ENCODE measurements around the gene ANO3.

Gene ANO3

DNA sequence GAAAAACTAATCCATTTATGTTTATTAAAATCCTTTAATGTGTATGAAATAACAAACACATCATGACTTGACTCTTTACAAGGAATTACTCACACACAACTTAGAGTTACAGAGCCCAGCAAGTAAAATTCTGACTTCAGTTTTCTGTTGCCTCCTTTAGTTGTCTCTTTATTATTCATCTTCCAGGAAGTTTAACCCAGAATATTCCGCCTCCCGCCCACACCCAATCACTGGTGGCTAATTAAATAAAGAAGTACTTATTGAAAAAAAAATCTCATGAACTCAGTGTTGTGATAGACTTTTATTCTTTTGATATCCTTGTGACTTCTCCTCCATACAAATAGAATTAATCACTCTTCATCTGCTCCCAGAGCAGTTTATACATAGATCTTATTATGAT lies 178.2 kb downstream of the ANO3 start:
- no peak for DNase-seq

DNA sequence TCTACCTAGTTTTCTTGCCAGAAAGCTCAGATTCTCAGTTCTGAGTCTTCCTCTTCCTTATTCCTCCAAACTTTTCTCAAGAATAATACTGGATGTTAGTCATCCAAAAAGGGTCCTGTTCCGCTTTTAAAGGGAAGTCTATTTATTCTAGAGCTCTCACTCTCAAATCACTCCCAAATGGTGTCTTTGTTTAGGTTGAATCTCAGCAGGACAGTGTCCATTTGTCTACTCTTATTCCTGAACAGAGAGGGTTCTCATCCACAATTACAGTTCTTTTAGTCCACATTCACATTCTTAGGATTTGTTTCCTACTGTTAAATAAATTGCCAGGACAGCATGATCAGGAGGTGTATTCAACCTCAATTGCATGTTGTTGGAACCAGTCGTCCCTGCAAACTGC lies 178.8 kb downstream of the ANO3 start:
- DNase-seq: no peak

DNA sequence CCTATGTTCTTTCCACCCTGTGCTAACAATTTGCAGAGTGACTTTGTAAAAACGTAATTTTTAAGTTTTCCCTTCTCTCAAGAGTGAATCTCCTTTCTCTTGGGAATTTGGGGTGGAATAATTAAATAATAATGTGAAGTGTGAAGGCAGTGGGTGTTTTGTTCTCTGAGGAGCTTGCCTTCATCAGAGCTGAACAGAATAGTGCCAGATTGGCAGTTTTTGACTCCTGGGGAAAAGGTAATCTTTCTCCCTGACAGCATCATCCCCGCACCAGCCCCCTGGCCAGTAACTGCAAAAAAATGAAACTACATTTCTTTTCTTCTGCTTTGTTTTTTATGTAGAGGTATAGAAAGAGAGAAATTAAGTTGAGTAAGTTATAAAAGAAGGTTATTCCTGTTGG lies 180.3 kb downstream of the ANO3 start:
- no peak for DNase-seq

DNA sequence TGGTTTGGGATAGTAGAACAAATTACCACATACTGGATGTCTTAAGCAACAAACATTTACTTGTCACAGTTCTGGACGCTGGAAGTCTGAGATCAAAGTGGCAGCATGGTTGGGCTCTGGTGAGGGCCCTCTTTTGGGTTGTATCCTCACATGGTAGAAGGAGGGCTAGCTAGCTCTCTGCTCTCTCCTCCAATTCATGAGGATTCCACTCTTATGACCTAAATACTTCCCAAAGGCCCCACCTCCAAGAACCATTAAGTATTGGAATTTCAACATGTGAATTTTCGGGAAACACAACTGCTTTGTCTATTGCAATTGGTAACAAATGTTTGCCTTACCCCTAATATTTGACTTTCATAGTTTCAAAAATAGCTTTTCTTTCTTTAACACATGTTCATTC lies 187.5 kb downstream of the ANO3 start:
- no peak for DNase-seq

DNA sequence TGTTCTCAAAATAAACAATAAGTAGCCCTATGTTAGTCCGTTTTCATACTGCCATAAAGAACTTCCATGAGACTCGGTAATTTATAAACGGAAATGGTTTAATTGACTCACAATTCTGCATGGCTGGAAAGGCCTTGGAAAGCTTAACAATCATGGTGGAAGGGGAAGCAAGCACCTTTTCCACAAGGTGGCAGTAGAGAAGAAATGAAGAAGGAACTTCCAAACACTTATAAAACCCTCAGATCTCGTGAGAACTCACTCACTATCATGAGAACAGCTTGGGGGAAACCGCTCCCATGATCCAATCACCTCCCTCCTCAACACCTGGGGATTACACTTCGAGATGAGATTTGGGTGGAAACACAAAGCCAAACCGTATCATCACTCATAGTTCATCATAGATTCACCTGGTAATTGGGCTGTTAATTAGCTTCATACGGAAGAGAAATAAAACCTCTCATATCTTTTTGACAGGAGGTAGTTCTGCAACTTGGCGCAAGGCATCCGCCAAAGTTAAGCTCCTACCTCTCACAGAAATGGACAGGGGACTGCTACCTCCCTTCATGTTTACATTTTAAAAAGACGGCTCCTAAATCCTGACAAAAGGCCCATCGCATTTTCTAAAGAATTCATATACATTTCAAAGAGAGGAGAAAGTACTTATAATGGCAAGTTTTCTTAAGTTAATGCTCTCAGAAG lies 191.1 kb downstream of the ANO3 start:
- no peak for DNase-seq

DNA sequence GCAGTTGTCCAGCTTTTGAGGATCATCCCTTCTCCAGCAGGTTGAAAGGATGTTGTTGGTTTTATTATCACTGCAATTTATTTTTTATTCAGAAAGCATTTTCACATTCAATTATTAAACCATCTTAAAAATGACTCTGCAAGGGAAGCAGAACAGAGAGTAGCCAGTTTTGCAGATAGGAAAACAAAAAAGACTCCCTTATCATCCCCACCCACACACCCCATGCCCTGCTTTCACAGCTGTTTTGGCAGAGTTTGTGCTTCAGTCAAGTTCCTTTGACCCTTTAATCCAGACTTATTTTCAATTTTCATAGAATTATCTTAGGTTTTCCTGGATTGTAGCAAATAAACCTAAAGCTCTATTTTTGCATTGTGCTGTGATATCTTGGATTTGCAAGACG lies 195.8 kb downstream of the ANO3 start:
- DNase-seq: no peak

DNA sequence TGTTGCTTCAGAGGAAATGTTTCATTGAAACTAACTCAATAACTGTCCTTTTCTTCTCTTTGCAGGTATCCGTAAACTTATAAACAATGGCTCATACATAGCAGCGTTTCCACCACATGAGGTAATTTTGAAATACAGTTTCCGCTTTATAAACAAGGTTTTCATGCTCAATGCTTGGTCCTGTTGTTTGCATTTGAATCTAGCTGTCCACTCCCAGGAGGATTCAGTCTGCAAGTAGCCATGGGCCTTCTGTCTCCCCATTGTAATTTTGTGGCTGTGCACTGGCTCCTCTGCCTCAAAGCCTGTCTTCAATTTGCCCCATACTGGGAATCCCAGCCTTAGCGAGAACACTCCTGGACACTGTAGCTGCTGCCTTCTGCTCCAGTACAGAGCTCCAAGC lies 205.4 kb downstream of the ANO3 start:
- no peak for DNase-seq

DNA sequence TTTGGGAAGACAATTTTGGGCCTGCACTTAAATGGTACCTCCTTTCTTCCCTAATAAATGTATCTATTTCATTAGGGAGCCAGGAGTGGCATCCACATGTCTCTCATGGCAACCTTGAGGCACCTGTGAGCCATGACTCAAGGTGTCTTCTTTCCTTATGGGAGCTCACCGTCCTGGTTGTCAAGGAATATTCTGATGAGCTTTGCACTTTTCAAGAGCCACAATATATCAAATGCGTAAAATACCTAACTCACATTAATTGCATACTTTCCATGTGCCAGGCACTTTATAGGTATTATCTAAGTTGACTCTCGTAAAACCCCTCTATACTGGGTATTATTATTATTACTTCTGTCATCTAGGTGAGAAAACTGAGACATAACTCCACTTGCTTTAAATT lies 207.6 kb downstream of the ANO3 start:
- DNase-seq: no peak

DNA sequence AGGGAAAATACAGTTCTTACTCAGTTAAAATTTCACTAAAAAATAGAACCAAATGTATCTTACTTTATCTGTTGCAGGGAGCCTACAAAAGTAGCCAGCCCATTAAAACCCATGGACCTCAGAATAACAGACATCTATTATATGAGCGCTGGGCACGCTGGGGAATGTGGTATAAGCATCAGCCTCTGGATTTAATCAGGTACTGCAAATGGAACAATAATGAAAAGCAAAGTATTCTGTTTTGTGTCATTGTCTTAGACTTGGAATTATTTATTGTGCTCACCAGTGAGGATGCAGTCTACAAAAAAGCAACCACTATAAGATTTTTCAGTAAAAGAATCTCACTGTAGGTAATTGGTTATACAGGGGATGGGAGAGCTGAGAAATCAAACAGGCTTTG lies 209.9 kb downstream of the ANO3 start:
- DNase-seq: no peak

DNA sequence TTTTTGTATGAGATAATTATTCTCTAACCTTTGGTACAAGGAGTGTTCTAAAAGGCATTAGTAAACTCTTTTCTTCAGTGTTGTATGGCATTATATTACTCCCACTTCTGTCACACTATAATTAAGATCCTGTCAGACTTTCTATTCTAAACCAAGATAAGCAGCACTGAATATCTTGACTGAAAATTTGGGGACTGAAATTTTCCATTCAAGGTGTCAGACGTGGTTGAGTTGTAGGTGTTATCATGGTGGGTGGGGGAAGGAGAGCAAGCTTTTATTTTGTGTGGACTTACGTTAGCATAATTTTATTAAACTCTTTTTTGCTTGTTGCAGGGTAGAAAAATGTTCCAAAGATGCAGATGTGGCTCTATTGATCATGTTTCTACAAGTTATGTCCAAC lies 217.2 kb downstream of the ANO3 start:
- DNase-seq: no peak

DNA sequence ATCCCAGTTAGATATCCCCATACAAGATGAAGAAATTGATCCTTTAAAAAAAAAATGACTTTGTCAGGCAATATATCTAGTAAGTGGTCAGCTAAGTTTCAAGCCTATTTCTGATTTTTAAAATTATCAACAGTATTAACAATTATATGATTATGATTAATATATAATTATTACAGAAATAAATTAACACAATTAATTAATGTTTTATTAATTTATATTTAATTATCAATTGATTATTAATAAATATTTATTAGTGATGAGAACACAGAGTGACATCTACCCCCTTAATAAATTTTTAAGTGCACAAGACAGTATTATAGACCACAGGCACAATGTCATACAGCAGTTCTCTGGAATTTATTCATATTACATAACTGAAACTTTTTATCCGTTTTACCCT lies 218.1 kb downstream of the ANO3 start:
- no peak for DNase-seq

DNA sequence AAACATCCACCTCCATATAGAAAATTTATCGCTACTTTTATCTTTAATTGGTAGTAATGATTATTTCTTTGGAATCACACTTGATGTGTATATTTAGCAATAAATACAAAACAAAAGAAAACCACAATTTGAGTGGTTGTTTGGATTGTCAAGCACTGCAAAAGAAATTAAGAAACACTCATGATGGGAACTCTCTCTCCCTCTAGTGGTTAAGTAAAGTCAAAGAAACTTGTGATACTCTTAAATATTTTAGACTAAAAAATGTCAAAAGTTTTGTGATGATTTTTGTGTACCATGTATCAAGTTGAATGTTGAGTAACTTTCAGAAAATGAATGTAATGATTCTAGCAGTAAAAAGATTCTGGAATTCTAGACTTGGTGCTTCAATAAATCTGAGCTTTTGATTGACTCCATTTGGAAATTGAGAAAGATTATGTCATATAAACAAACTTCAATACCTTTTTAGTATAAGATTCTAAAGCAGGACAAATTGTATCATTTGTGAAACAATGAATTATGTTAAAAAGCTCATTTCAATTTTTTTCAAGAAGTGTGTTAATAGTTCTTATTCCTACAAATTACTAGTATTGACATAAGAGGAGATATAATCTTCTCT lies 219.4 kb downstream of the ANO3 start:
- DNase-seq: no peak

DNA sequence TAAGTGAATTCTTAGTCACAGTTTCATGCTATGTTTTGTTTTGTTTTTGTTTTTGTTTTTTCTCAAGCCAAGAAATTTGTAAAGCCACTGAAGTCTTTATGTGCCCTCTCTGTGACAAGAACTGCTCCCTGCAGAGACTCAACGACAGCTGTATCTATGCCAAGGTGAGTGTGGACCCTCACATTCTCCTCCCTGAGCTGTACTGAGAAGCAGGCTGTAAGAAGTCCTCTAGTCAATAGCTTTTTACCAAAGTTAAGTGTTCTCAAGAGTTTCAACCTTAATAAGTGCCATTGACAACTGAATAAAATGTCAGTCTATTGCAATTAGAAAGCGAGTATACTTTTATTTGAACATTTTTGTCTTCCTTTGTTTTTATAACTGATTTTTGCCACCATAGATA lies 221.3 kb downstream of the ANO3 start:
- DNase-seq: no peak

DNA sequence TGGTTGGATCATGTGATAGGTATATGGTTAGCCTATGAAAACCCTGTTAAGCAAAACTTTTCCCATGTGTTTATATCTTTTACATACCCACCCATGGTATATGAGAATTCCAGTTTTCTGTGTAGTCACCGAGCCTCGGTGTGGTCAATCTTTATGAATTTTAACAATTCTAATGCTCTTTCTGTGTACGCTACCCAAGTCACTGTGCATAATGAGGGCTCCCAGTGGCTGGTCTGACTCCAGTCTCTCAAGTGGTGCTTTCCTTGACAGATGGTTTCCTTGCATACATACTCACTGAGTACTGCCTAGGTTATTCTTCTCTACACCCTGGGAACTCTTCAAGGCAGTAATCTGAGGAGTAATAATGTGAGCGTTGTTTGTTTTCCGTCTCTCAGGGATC lies 222.5 kb downstream of the ANO3 start:
- DNase-seq: no peak

DNA sequence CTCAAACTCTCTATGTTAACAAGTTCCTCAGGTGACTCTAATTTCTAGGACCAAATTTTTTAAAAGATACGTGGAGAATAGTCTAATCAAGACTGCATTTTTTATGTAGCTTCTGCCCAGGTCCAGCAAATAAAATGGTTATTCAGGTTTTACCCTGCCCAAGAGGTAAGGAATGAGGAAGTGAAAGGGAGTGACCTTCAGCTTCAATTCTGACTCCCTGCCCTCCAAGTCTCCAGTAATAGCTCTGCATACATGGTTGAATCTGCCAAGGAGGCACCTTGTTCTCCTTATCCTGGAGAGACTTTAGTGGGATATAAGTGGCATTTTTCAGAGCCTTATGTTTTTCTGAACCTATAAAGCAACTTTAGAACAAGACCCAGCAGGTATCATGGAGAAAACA lies 224.7 kb downstream of the ANO3 start:
- DNase-seq: no peak

DNA sequence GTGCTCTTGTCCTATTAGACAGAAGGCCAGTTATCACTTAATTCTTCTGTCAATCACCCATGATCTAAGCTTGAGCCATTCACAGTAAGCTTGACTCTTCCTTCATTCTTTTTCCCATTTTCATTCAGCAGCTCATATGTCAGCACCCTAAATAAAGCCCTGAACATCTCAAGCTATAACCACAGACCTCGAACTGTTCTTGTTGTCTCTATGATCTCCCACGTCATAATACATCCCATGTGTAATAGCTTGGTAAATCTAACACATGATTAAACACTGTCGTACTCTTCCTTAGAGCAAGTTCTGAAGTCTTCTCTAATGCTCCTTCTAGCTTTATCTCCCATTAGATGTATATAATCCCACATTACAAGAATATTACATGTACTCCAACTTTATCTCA lies 225.7 kb downstream of the ANO3 start:
- no peak for DNase-seq

DNA sequence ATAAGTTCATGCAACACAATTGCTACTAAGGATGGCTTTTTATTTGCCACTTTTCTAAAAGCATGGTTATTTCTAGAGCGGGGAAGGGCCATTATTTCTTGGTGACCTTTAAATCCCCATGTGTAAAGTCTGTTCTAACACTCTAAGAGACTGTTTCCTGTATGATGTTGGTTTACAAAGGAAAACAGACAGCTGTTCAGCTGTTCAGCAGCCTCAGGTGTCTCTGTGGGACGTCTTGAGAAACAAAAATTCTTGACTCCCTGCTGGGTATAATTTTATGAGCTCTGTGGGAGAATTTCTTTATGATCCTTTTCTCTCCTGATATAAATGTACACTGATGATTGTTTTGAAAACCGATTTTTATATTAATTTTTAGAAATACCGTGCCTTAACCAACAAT lies 226.3 kb downstream of the ANO3 start:
- no peak for DNase-seq

DNA sequence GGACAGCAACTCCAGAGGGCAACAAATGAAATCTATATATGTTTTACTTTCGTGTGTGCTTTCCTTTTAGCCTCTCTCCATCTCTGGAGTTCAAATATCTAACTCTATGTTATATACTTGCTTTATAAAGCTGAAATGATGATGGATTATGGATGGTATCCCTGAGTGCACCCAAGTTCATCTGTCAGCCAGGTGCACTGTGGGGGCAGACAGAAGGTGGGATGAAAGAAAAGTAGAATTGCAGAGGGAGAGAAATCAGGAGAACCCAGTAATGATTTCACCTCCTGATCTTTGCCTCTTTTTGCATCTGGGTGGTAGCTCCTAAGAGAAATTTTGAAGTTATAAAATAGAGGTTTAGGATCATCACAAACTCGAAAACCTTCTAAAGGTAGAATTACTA lies 237.7 kb downstream of the ANO3 start:
- no peak for DNase-seq

DNA sequence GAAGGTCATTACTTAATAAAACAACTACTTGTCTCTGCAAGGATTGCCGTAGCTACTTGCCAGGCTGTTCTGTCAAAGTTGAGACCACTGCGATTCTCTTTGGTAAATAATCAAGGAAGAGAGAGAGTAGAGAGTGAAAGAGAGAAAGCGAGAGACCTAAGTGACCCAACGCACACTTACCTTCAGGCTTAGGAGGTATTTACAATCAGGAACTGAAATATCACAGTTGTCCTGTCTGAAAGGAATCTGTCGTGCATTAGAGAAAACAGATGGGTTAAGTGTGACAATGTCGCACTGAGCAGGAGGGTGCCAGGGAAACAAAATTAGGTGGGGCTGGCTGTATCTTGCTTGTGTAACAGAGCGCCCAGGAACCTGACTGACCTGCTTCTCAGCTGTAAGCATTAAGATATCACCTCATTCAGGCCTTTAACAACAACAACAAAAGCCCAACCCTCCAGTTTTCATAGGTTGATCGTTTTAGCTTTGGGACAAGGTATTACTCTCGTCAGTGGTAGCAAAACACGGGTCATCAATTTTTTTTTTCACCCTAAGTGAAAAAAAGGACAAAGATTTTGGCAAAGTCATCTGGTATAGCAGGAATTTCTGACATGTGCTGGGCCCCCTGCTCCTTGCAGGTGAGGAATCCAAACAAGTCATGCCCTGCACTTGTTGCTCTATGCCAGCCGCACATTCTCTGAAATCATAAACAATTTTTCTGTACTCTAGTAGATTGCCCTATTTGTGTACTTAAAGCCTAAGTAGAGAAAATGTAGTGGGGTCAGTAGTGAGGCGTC lies 240.1 kb downstream of the ANO3 start, which contains the start of gene MUC15:
MUC15 (minus strand) TSS at position 403 of the 794 bp plus-strand sequence. CDS start 5,169 bp downstream, outside the sequence.
- no peak for DNase-seq

DNA sequence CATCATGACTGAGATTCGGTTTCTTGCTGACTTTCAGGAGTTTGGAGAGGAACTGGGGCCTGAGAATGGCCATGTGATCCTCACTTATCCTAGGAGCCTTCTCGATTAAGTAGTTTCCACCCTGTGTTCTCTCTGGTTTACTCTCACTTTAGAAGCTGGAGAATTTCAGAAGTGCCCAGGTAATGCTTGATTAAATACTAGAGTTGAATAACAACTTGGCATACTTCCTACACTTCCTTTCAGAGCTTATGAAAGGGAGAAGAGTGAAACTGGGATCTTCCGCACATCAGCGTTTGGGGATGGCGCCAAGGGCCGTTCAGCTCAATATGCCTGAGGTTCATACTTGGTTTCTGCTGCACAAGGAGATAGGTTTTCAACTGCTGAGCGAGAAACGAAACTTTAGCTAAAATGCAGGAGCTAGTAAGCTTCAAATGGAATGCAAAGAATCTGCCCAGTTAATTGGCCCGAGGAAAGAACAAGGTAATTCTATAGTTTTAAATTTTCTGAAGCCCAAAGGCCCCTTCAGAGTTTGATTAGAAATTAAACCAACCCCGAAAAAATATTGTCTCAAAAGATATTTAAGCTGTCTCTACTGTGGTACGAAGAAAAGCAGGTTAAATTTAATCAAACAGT lies 241.0 kb downstream of the ANO3 start:
- no peak for DNase-seq

DNA sequence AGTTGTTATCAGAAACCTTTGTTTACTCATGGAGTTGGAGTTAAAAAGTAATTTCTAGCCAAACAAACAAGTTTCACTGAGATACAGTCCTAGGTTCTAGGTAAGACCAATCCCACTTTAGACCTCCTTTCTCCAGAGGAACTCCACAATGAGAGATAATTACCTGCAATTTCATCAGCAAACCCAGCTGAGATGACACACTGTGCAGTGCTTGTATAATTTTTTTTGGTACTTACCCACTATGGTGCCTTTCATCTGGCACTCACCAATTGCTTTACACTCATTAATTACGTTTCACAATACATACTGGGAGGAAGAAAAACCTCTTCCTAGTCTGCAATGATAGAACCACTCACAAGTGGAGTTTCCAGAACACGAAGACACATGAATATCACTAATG lies 242.0 kb downstream of the ANO3 start:
- DNase-seq: no peak

DNA sequence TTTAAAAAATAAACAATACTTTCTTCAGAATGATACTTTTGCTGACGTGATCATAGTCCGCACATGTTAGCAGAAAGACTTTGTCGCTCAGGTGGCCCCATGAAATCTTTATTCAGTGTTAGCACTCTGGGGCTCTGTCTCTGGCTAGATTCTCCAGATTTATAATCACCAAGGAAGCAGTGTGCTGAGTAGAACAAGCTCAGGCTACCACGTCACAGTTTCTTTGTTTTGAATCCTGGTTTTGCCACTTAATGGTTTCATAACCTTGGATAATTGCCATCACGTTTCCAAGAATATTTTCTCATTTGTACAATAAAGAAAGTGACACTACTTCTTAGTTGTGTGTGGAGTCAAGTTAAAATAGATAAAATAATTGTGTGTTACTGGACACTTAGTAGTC lies 244.0 kb downstream of the ANO3 start:
- no peak for DNase-seq

DNA sequence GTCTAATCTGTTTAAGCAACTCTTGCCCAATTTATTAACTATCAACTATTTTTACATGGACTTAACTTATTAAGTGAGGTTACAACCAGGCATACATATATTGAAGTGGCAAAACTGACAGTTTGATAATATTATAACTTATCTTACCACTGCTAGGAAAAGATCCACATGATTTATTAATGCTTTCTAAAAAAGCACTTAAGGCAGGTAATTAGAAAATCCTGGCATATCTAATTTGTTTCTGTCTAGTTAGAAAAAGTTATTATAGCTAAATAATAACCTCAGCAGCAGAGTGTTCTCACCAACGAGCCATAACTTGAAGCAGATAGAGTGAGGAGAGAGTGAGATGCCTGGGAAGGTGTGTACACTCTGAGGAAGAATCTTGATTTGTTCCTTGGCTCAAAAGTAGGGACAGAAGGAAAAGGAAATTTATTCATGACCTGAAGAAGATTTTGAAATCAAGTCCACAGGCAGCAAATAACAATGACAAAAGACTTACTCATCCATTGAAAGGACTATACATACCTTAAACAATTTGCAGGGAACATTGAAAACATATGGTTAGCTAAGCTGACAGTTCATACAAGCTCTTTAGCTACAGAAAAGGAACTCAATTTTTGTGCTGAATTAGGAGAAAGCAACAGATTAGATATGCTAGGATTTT lies 247.2 kb downstream of the ANO3 start:
- DNase-seq: no peak

Data from CD4-positive, alpha-beta T cell treated with Interleukin-4 for 1 hour (primary cell).